GM12878 (cell line): ENCODE data around the gene PGBD5. TPM values are rescaled to one million over a fixed set of nuclear protein-coding genes. Genes with fewer than 3 reads are reported as not detected.

ENCODE experiments used
- ATAC-seq: fragments of 200-7000 bp; cut with Tn5 transposase; 3 replicates; pipeline ENCODE4 v1.9.1; 2020; ENCODE audit warnings: mild to moderate bottlenecking, moderate library complexity
- BruUV-seq: library from RNA; stranded (reverse); fragments of 400-500 nt; replicated peaks from 2 replicates; lab custom pipeline; 2021; lab: Mats Ljungman, UMichigan
- CTCF ChIA-PET: fragments of 300-600 bp; sonication (Branson Sonifier 250); formaldehyde crosslinking; extraction: SDS; loops from one replicate; lab custom pipeline; 2021; ENCODE audit warnings: inconsistent platforms; lab: Yijun Ruan, JAX
- POLR2A ChIA-PET: fragments of 350-600 bp; formaldehyde crosslinking; extraction: SDS; loops from one replicate; lab custom pipeline; 2021; ENCODE audit warnings: inconsistent platforms; lab: Charles Lee
- RAD21 ChIA-PET: fragments of 300-600 bp; sonication (Branson Sonifier 250); formaldehyde crosslinking; loops from one replicate; lab custom pipeline; 2023; ENCODE audit warnings: antibody characterized with exemption; ENCODE audit not compliant: unreplicated experiment; lab: Charles Lee
- SMC1A ChIA-PET: fragments of 300-600 bp; sonication (Branson Sonifier 250); formaldehyde crosslinking; loops from one replicate; lab custom pipeline; 2023; ENCODE audit not compliant: unreplicated experiment, uncharacterized antibody; lab: Charles Lee
- DNase-seq: peaks from one replicate; pipeline ENCODE4 v3.0.0-alpha.2; 2011; ENCODE audit warnings: low read depth, low spot score
- FAIRE-seq: peaks from 3 replicates; lab custom pipeline; 2011; peaks lifted over from hg19 to GRCh38; lab: Jason Lieb, UNC
- H2AFZ ChIP-seq: 2 replicates; pipeline ENCODE4 v1.6.0; 2011; ENCODE audit warnings: low read depth, low read length, control low read depth; ENCODE audit not compliant: control insufficient read depth
- H3K27ac ChIP-seq: 2 replicates; pipeline ENCODE4 v1.5.1; 2011; ENCODE audit warnings: control low read depth; ENCODE audit not compliant: control insufficient read depth, insufficient read depth
- H3K27me3 ChIP-seq, 2 experiments: replicated peaks in 1 of 2; 2 replicates each; pipeline versions ENCODE4 v1.6.0 to v1.6.1; 2011; ENCODE audit warnings: low read length in 1 of 2; ENCODE audit not compliant: control insufficient read depth in 2 of 2, insufficient read depth in 2 of 2
- H3K36me3 ChIP-seq, 2 experiments: 2 replicates each; pipeline ENCODE4 v1.5.1; 2011; ENCODE audit warnings: low read length in 1 of 2; ENCODE audit not compliant: control insufficient read depth in 2 of 2, insufficient read depth in 2 of 2
- H3K4me1 ChIP-seq: 2 replicates; pipeline ENCODE4 v1.6.1; 2011; ENCODE audit warnings: mild to moderate bottlenecking, low read length, moderate library complexity, mixed read lengths; ENCODE audit not compliant: control insufficient read depth, insufficient read depth
- H3K4me2 ChIP-seq: 2 replicates; pipeline ENCODE4 v1.6.0; 2011; ENCODE audit warnings: control low read depth; ENCODE audit not compliant: control insufficient read depth, insufficient read depth
- H3K4me3 ChIP-seq: fragments of 200-600 bp; sonication (generic); 2 replicates; pipeline ENCODE4 v1.5.1; 2016
- H3K79me2 ChIP-seq: 2 replicates; pipeline ENCODE4 v1.6.0; 2011; ENCODE audit warnings: low read length; ENCODE audit not compliant: control insufficient read depth, insufficient read depth
- H3K9ac ChIP-seq: 2 replicates; pipeline ENCODE4 v1.8.0; 2011; ENCODE audit warnings: low read length, control low read depth, mixed read lengths; ENCODE audit not compliant: control insufficient read depth, insufficient read depth
- H3K9me3 ChIP-seq: replicated peaks from 3 replicates; pipeline ENCODE4 v1.5.1; 2011; ENCODE audit warnings: mild to moderate bottlenecking, low read length; ENCODE audit not compliant: control insufficient read depth, insufficient read depth
- H4K20me1 ChIP-seq: 2 replicates; pipeline ENCODE4 v1.6.0; 2011; ENCODE audit not compliant: control insufficient read depth, insufficient read depth
- BCL3 ChIP-seq: IDR thresholded peaks from 2 replicates; pipeline ENCODE4 v1.6.1; 2011; ENCODE audit warnings: borderline replicate concordance, low read depth, mild to moderate bottlenecking, moderate library complexity, low read length; ENCODE audit not compliant: insufficient read depth, poor library complexity, severe bottlenecking
- BHLHE40 ChIP-seq, 2 experiments: fragments of 450-650 bp in 1 of 2; IDR thresholded peaks; 2 replicates each; pipeline ENCODE4 v1.6.1; 2011 to 2017; ENCODE audit warnings: low read depth in 2 of 2, borderline replicate concordance in 1 of 2, improper control_type of control experiment in 1 of 2, low read length in 1 of 2, mild to moderate bottlenecking in 1 of 2
- NFXL1 ChIP-seq: fragments of 450-650 bp; IDR thresholded peaks from 2 replicates; pipeline ENCODE4 v1.6.1; 2017; ENCODE audit warnings: antibody characterized with exemption, mild to moderate bottlenecking, borderline replicate concordance
- PAX5 ChIP-seq: IDR thresholded peaks from 2 replicates; pipeline ENCODE4 v1.6.1; 2011; ENCODE audit warnings: low read depth, low read length, borderline replicate concordance
- POLR2AphosphoS2 ChIP-seq: IDR thresholded peaks from 2 replicates; pipeline ENCODE4 v1.6.1; 2011; ENCODE audit warnings: low read depth, mild to moderate bottlenecking, low read length, improper control_type of control experiment, moderate library complexity
- POLR2AphosphoS5 ChIP-seq: IDR thresholded peaks from 2 replicates; pipeline ENCODE4 v1.6.1; 2011; ENCODE audit warnings: mild to moderate bottlenecking, low read length, inconsistent platforms
- RB1 ChIP-seq: fragments of 450-650 bp; formaldehyde crosslinking; IDR thresholded peaks from 2 replicates; pipeline ENCODE4 v1.6.1; 2017; ENCODE audit warnings: mild to moderate bottlenecking, borderline replicate concordance
- RCOR1 ChIP-seq: conservative IDR thresholded peaks from 2 replicates; pipeline ENCODE4 v1.6.1; 2012; ENCODE audit warnings: low read depth, low read length, improper control_type of control experiment
- REST ChIP-seq: IDR thresholded peaks from 2 replicates; pipeline ENCODE4 v1.6.1; 2012; ENCODE audit warnings: mild to moderate bottlenecking, low read depth, low read length
- WGBS: methylation state at CpG from one replicate; pipeline ENCODE4 v1.1.6; 2016; ENCODE audit warnings: low lambda C conversion rate; ENCODE audit not compliant: insufficient replicate concordance, insufficient coverage; ENCODE audit errors: missing lambda C conversion rate; 5-methylcytosine and 5-hydroxymethylcytosine counted together
- in situ Hi-C: fragments of 300-500 bp; cut with MboI; formaldehyde crosslinking; loops from 9 replicates; pipeline ENCODE4 v1.14.3; 2018; ENCODE audit warnings: mixed read lengths
- intact Hi-C: fragments of 100-400 bp; cut with micrococcal nuclease; formaldehyde crosslinking; loops from one replicate; pipeline ENCODE4 v1.14.2; 2022; ENCODE audit not compliant: unreplicated experiment
- polyA plus RNA-seq, 11 experiments: library from polyadenylated mRNA; depleted of rRNA in 4 of 11; unstranded in 6 of 11; stranded (reverse) in 5 of 11; fragments of >200 nt; fragmentation: Nextera tagmentation in 4 of 11; fragmentation: Illumina TruSeq in 1 of 11; extraction: Ambion mirVana in 4 of 11; extraction: Trizol in 1 of 11; gene quantifications; 1 replicate in 1 of 11; 2 replicates in 10 of 11; pipeline versions ENCODE4 v1.2.1 to v1.2.3, GENCODE V29; 2011 to 2016; ENCODE audit warnings: inconsistent platforms in 2 of 11, missing spikeins in 2 of 11, low read depth in 1 of 11
- total RNA-seq, 4 experiments: library from RNA; depleted of rRNA in 3 of 4; stranded (reverse); fragments of >200 nt in 3 of 4; fragmentation: Illumina TruSeq in 1 of 4; extraction: Trizol in 1 of 4; gene quantifications; 2 replicates each; pipeline versions ENCODE4 v1.2.1 to v1.2.3, GENCODE V29; 2013 to 2021
- TF ChIP-seq, protein P1 (sequence below): IDR thresholded peaks from 2 replicates; pipeline ENCODE4 v1.6.1; 2012; ENCODE audit warnings: low read length, inconsistent platforms

Gene PGBD5
- total and polyA plus RNA-seq, 10 of the 15 experiments (the other 5 are each of a cell fraction or from before 2014, with no cell fraction given): 0.03 TPM; not detected in 9

DNA sequence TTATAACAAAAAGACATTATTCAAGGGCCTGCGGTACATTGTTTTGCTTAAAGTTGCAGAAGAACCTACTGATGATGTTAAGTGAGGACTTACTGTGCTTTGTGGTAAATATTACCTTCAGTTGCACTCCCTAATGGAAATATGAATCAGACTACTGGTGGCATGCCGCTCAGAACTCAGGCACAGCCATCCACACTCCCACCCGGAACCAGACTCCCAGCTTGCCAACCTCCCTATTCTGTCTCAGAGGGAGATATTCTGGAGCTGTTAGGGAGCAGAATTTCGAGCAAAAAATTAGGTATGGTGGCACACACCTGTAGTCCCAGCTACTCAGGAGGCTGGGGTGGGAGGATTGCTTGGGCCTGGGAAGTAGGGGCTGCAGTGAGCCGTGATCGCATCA, 13.1 kb downstream of the PGBD5 start:
- Histone ChIP-seq H4K20me1 (no peaks in the 10 kb centered on the region), H3K36me3 (no peaks in the 10 kb centered on the region), H3K27ac (no peak overlapping the region), H3K79me2 (no peaks in the 10 kb centered on the region)
- DNase-seq: no peak
- no TSS peak for BruUV-seq
- TF ChIP-seq RB1: no peak
- no peak for TF ChIP-seq BCL3
- TF ChIP-seq REST: no peak
- no peak for TF ChIP-seq BHLHE40 (IDR thresholded peaks at IDR 0.05; ENCODE audit: borderline replicate concordance in 1 of 2, low read depth in 2 of 2, low read length in 1 of 2)
- TF ChIP-seq, protein P1, sequence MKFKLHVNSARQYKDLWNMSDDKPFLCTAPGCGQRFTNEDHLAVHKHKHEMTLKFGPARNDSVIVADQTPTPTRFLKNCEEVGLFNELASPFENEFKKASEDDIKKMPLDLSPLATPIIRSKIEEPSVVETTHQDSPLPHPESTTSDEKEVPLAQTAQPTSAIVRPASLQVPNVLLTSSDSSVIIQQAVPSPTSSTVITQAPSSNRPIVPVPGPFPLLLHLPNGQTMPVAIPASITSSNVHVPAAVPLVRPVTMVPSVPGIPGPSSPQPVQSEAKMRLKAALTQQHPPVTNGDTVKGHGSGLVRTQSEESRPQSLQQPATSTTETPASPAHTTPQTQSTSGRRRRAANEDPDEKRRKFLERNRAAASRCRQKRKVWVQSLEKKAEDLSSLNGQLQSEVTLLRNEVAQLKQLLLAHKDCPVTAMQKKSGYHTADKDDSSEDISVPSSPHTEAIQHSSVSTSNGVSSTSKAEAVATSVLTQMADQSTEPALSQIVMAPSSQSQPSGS: no peak
- TF ChIP-seq NFXL1: no peak
- TF ChIP-seq RCOR1: no peak
- no peak for TF ChIP-seq POLR2AphosphoS5
- no peak for TF ChIP-seq PAX5
- TF ChIP-seq POLR2AphosphoS2: no peak
- TF ChIP-seq, all 136 proteins: peak for 0
- in situ Hi-C loops (no loop called here), intact Hi-C loops (no loop called here)
- H3K9me3 ChIP-seq: no peaks in the 10 kb centered on the region
- CTCF ChIA-PET: no interaction called here
- no peak overlapping the region for H3K9ac ChIP-seq
- no peaks in the 10 kb centered on the region; a peak in 1 of 4 replicates for H3K27me3 ChIP-seq
- POLR2A ChIA-PET: no interaction called here
- no peak overlapping the region for H2AFZ ChIP-seq
- no peak for ATAC-seq
- H3K4me3 ChIP-seq: no peak overlapping the region
- no peaks in the 10 kb centered on the region for H3K4me1 ChIP-seq
- RAD21 ChIA-PET: no interaction called here
- no peak overlapping the region for H3K4me2 ChIP-seq
- SMC1A ChIA-PET: no interaction called here
- 66% methylated on average over 6 of the region's 6 CpGs for WGBS
- FAIRE-seq: no peak
